HG03060 (cell line): ENCODE results near the gene DCUN1D3.
"Not testable (repeated sequence)": the region's sequence is repeated elsewhere in the genome, so short reads cannot be mapped to it uniquely, and the experiment has no call there.

ENCODE experiments used
- ATAC-seq: cut with Tn5 transposase; IDR thresholded peaks from one replicate; pipeline ENCODE4 v1.9.1; 2021; ENCODE audit warnings: low read depth, moderate number of reproducible peaks; ENCODE audit not compliant: unreplicated experiment

Gene DCUN1D3, protein sequence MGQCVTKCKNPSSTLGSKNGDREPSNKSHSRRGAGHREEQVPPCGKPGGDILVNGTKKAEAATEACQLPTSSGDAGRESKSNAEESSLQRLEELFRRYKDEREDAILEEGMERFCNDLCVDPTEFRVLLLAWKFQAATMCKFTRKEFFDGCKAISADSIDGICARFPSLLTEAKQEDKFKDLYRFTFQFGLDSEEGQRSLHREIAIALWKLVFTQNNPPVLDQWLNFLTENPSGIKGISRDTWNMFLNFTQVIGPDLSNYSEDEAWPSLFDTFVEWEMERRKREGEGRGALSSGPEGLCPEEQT

DNA sequence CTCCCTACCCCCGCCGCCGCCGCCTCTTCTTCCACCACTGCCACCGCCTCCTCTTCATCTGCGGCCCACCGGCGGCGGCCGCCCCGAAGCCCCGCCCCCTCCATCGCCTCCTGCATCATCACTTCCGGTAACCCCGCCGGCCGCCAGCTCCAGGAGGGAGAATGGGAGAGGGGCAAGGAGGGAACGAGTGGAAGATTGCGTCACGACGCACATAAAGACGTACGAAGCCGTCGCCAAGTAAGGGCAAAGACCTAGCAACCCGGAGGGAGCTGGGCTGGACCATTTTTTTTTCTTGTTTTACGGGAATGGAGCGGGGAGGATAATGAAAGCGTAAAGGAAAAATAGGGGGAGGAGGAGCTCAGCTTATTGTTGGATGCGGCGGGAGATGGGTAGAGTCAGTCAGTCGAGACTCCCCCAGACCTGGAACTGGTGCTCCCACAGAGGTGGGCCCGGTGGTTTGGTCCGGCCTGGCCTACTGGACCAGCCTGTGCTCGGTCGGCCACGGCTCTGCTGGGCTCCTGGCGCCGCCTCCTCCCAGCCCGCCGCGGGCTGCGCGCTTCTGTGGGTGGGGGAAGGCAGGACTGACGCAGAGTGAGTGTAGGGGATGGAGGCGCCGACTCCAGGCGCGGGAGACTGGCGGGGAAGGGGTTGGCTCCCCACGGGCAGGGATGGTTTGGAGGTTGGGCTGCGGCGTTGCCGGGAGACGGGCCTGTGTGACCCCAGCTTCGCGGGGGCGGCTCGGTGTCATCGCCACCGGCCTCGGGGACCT is at the start of gene DCUN1D3, which contains the start of gene LYRM1:
DCUN1D3 (minus strand) TSS at position 60 of the 769 bp plus-strand sequence. CDS start 37,820 bp downstream, outside the sequence.
LYRM1 (plus strand) TSS at position 473 of the 769 bp plus-strand sequence. CDS start 14,785 bp downstream, outside the sequence.
- peak; percentile 34 for ATAC-seq

DNA sequence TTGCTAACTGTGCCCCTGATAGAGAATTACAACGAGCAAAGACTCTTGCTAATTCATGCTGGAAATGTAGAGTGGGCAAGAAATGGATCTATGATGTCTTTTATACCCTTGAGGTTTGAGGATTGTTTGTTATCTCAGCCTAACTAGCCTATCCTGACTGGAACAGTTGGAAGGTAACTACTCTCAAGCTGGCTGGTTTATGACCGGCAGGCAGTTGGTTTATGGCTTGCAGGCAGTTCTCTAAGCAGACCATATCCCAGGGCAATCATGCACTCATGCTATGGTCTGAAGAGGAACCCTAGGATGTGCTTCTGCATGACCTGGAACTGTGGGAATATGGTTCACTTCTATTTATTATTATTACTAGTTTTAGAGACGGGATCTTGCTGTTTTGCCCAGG is 49.5 kb upstream of the DCUN1D3 start:
- no peak for ATAC-seq

DNA sequence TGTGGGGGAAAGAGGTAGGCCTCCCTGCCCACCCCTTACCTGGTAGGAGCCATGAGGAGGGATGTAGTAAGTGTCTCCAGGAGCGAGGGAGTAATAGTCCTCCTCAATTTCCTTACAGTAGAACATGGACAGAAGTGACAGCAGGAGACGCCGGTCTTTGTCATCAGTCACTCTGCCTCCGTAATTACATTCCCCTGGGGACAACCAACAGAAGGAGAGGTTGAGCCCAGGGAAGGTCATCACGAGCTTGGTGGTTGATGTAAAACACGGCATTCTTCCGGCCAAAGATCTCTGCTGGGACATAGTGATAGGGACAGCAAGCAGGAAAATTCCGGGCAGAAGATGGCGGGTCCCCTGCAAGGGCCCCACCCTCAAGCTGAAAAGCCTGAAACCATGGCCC is 48.3 kb upstream of the DCUN1D3 start:
- ATAC-seq = no peak

DNA sequence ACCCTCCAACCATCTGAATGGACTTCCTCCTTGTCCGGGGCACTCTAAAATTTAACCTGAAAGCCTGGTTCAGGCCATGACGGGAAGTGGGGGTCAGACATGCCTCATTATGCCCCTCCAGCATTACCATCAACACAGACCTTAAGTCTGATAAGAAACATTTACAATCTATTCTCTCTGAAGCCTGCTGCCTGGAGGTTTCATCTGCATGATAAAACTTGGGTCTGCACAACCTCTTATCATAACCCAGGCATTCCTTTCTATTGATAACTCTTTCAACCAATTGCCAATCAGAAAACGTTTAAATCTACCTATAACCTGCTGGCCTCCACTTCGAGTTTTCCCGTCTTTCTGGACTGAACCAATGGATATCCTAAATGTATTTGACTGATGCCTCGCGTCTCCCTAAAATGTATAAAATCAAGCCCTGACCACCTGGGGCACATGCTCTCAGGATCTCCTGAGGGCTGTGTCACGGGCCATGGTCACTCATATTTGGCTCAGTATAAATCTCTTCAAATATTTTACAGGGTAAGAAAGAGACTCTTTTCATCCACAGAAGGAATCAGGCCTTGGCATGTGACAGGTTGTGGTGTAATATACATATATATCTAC is 46.0 kb upstream of the DCUN1D3 start:
- ATAC-seq = no peak

DNA sequence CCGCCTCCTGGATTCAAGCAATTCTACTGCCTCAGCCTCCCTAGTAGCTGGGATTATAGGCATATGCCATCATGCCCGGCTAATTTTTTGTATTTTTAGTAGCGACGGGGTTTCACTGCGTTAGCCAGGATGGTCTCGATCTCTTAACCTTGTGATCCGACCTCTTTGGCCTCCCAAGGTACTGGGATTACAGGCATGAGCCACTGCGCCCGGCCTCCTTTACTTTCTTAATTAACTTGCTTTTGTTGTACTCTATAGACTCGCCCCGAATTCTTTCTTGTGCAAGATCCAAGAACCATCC is 45.4 kb upstream of the DCUN1D3 start:
- not testable (repeated sequence) for ATAC-seq

DNA sequence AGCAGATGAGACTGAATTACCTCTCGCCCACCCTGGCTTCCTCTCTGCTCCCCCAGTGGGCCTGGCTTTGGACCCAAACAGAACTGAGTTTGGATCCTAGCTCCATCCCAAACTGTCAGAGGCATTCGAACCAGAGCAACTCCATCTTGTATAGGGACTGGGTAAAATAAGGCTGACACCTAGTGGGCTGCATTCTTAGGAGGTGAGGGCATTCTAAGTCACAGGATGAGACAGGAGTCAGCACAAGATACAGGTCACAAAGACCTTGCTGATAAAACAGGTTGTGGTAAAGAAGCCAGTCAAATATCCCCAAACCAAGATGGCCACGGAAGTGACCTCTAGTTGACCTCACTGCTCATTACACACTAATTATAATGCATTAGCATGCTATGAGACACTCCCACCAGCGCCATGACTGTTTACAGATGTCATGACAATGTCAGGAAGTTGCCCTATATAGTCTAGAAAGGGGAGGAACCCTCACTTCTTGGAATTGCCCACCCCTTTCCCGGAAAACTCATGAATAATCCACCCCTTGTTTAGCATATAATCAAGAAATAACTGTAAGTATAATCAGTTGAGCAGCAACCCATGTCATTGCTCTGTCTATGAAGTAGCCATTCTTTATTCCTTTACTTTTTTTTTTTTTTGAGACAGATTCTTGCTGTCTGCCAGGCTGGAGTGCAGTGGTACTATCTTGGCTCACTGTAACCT is 44.9 kb upstream of the DCUN1D3 start:
- ATAC-seq = no peak

DNA sequence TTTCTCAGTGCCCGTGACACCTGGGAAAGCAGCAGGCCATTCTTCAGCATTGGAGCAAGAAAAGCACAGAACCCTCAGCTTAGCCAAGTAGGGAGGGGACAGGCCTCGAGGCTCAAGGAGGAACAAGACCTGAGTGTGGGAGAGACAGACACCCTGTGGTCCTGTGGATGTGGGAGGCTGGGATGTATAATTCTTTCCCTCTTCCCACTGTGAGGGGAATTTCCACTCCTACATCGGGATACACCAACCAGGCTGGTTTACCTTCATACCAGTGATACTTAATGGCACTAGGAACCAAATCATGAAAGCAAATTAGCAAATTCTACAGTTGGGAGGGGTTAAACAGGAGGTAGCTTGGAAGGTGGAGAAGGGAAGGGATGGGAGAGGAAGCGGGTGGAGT is 42.1 kb upstream of the DCUN1D3 start:
- ATAC-seq = no peak

DNA sequence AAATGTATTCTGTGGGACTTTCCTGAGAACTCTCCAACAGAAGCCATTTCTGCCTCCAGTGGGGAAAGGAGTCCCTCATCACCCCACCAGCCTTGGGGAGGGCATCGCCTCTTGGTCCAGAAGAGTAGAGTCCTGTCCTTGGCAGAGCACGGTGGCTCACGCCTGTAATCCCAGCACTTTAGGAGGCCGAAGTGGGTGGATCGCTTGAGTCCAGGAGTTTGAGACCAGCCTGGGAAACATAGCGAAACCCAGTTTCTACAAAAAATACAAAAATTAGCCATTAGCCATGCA is 41.4 kb upstream of the DCUN1D3 start:
- no peak for ATAC-seq

DNA sequence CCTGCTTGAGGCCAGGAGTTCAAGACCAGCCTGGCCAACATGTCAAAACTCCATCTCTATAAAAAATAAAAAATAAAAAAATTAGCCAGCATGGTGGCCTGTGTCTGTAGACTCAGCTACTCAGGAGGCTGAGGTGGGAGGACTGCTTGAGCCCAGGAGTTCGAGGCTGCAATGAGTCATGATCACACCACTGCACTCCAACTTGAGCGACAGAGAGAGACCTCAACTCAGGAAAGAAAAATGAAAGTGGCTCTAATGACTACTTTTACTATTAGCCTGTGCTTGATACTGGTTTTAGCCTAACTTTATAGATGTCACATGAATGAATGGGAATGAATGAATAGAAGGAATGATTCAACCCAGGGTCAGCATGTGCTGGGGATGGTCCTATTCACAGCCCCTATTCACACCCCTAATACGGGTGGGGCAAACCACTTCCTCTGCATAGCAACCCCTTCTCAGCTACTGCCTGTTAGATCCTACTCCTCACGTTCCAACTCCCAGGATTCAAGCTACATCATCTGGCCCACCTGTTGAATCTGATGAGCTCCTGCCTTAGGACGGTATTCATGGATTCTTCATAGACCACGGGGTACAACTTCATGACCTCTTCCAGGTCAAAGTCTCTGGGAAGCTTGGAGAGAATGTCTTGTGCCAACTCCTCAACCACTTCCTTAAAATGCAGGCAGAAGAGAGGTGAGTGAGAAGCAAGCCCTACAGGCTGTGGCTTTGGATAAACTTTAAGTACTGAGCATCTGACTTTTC is 40.9 kb upstream of the DCUN1D3 start:
- ATAC-seq = no peak

DNA sequence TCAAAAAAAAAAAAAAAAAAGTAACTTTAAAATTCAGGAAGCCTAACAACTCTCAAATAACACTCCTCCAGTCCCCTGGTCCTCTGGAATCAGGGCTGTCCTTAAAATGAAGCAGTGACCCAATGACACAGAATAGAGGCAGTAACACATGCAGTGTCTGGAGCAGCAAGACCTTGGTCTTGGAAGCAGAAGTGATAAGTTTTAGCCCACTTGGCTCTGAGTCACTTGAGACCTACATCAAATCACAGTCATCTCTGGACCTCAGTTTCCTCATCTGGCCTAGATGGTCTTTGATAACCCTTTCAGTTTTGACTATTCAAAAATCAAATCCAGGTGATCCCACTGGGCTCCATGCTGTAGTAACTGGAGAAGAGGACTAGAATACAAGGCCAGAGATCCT is 39.5 kb upstream of the DCUN1D3 start:
- ATAC-seq = no peak

DNA sequence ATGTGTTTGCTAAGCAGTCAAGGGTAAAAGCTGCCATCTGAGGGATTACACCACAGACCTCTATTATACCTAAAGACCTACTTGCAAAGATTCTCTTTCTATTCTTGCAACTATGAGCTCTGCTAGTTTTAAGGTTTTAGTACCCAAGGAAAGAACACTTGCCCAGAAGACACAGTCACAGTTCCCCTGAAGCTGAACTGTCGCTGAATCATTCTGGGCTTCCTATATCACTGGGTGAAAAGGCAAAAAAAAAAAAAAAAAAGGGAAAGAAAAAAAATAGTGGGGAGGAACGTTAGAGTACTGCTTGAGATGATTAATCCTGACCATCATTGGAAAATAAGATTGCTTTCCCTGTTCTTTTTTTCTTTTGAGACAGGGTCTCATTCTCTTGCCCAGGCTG is 38.3 kb upstream of the DCUN1D3 start:
- ATAC-seq = no peak

DNA sequence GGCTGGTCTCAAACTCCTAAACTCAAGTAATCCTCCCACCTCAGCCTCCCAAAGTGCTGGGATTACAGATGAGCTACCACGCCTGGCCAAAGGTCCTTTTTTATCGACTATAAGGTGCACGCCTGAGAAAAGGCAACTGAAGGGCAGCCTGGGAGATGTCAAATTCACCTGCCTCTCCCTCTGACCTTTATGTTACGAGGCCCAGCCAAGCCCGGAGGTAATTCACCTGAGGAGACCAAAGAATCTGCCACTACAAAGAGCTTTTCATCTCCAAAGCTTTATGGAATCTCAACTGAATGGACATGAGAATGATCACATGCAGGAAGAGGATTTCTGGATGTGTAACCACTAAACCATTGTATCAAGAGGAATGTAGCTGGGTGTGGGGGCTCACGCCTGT is 37.6 kb upstream of the DCUN1D3 start:
- ATAC-seq = no peak

DNA sequence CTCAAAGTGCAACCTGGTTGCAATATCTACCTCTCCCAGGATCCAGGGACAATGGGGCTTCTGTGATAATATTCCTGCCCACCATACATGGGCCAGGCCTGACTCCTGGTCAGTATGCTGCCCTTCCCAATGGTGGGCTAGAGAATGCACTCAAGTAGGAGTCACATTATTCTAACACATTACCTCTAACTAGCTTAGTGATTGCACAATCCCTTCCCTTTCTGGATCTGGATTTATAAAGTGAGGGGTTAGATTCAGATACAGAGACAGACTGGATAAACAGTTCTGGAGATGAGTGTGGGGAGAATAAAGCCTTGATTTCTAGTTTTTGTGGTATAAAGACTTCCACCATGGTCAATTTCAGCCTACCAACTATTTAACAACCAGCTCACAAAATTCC is 33.4 kb upstream of the DCUN1D3 start:
- ATAC-seq = no peak

DNA sequence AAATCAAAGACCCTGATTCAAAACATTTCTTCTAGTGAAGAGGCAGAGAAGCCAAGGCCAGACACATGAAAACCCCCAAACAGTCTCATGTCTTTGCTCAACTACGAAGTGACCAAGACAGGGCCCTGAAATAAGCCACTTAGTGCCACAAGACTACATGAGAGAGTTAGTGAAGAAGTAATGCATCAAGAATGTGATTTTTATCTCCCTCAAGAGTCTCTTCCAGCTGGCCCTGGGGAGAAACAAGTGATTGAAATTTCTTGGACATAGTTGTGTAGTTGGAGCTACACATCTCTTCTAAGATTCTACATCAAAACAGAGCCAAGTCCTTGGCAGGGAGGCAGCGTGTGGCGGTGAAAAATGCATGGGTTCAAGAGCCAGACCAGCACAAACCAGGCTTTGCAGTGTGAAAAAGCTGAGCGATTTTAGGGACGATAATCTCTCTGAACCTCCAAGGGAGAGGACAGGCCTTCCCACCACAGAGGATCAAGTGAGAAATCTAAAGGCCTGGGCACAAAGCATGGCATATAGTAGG is 31.0 kb upstream of the DCUN1D3 start:
- no peak for ATAC-seq

DNA sequence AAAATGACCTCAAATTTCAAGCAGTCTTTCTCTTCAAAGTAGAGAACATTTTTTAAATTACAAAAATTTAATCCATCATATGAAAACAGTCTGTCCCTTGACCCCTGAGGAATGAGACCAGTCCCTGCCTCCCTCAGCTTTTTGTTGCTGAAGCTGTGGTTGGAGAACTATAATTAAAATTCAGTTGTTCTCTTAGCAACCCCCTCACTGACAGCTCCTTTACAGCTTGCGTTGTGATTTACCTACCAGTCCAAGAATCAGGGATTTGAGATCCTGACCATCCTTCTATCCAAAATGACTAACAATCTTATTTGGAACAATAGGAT is 30.2 kb upstream of the DCUN1D3 start:
- ATAC-seq = no peak

DNA sequence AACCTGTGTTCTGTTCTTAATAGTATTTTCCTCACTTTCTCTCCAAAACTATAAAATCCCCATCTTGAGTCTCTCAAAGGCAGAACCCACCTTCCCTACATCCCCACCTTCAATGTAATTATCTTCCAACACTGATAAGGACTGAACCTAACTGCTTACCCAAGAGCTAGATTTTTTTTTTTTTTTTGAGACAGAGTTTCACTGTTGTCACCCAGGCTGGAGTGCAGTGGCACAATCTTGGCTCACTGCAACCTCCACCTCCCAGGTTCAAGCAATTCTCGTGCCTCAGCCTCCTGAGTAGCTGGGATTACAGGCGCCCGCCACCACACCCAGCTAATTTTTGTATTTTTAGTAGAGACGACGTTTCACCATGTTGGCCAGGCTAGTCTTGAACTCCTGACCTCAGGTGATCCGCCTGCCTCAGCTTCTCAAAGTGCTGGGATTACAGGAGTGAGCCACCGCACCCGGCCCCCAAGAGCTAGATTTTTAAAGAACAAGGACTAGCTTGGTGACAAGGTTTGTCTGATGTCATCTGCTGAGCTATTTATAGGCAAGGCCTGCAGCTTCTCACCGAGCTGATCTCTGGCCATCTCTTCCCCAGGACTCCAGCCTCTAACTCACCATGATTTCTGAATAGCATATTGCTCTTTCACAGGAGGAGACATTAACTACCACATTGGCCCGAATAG is 29.7 kb upstream of the DCUN1D3 start:
- ATAC-seq = not testable (repeated sequence)

DNA sequence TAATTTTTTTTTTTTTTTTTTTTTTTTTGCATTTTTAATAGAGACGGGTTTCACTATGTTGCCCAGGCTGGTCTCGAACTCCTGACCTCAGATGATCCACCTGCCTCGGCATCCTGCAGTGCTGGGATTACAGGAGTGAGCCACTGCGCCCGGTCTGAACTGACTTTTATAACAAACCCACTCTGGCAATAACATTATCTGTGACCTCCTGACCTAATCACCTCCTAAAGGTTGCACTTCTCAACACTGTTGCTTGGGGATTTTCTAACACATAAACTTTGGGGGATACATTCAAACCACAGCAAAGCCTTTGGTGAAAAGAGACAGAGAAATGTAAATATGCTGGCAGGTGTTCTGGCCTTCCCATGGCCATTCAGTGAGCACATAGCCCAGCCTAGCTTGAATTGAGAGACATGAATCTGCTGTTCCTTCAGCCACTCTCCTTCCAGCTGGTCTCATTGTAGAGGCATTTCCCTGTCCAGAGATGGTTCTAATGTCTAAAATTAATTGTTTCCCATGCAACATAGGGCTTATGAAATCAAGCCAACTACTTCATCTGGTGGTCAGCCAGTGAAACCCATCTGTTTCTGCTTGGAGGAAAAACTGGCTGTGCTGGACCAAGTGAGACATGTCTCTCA is 28.7 kb upstream of the DCUN1D3 start:
- no peak for ATAC-seq

DNA sequence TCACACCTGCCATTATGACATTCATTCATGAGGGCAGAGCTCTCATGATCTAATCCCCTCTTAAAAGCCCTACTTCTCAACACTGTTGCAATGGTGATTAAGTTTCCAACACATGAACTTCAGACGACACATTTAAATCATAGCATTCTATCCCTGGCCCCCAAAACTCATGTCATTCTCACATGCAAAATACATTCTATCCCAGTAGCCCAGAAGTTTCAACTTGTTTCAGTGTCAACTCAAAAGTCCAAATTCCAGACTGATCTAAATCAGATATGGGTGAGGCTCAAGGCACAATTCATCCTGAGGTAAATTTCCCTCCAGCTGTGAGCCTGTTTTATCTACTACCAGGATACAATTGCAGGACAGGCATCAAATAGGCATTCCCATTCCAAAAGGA is 25.6 kb upstream of the DCUN1D3 start:
- ATAC-seq = no peak

DNA sequence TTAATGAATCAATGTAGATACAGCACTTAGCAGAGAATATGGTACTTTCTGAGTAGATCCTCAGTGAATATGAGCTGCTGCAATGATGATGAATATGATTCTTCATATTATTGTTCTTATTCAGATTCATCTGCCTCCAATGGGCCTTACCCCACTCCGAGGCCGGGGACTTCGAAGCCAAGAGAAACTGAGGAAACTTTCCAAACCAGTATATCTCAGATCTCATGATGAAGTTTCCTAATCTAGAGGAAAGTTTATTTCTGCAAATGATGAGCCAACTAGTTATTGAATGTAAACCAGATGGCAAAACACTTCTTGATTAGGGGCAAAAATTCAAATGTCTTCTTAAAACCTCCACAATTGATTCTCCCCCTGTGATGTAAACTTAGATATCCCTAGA is 23.7 kb upstream of the DCUN1D3 start:
- ATAC-seq = no peak
